Tibial nerve (tissue), 4 donors: Measurements from ENCODE around the gene SNED1. TPM values are rescaled to one million over a fixed set of nuclear protein-coding genes. Genes with fewer than 3 reads are reported as not detected.

ENCODE experiments used
- DNase-seq, 2 donors: peaks; one replicate each; pipeline ENCODE4 v3.0.0-alpha.2; 2019; ENCODE audit warnings: low spot score in 2 of 2
- H3K27ac ChIP-seq, 4 donors: fragments of 200-600 bp; sonication (generic) in 3 of 4; one replicate each; pipeline ENCODE4 v1.5.1; 2017 to 2019; ENCODE audit warnings: mild to moderate bottlenecking in 1 of 4
- H3K27me3 ChIP-seq, 2 donors: fragments of 200-600 bp; sonication (generic) in 1 of 2; one replicate each; pipeline versions ENCODE4 v1.5.1 to v1.6.0; 2017 to 2019
- H3K36me3 ChIP-seq, 3 donors: fragments of 200-600 bp; sonication (generic); one replicate each; pipeline ENCODE4 v1.5.1; 2018 to 2019
- H3K4me1 ChIP-seq, 4 donors: fragments of 200-600 bp; sonication (generic) in 3 of 4; one replicate each; pipeline ENCODE4 v1.5.1; 2017 to 2019
- H3K4me3 ChIP-seq, 4 donors: fragments of 200-600 bp; sonication (generic) in 3 of 4; one replicate each; pipeline ENCODE4 v1.5.1; 2017 to 2019; ENCODE audit warnings: mild to moderate bottlenecking in 1 of 4, moderate library complexity in 1 of 4
- H3K9me3 ChIP-seq, 4 donors: fragments of 200-600 bp; sonication (generic) in 3 of 4; one replicate each; pipeline ENCODE4 v1.5.1; 2017 to 2019
- EP300 ChIP-seq, 2 donors: sonication (generic); formaldehyde crosslinking; IDR thresholded peaks; one replicate each; pipeline ENCODE4 v1.6.1; 2017; ENCODE audit warnings: antibody characterized with exemption in 2 of 2, mild to moderate bottlenecking in 1 of 2
- POLR2A ChIP-seq, 2 donors: fragments of 450-650 bp; IDR thresholded peaks; one replicate each; pipeline ENCODE4 v1.6.1; 2017; ENCODE audit warnings: antibody characterized with exemption in 2 of 2, mild to moderate bottlenecking in 2 of 2, moderate library complexity in 2 of 2
- WGBS, 2 donors: methylation state at CpG; one replicate each; pipeline ENCODE4 v1.1.5; 2018; 5-methylcytosine and 5-hydroxymethylcytosine counted together
- total RNA-seq, 4 donors: library from RNA; depleted of rRNA; stranded (reverse); fragments of >200 nt; gene quantifications; one replicate each; pipeline ENCODE4 v1.1.0, GENCODE V29; 2016
- TF ChIP-seq, protein P1 (sequence below), 5 experiments: fragments of 200-600 bp in 3 of 5; fragments of 450-650 bp in 2 of 5; sonication (generic) in 3 of 5; IDR thresholded peaks; one replicate each; pipeline ENCODE4 v1.5.1; 2016 to 2019; ENCODE audit warnings: antibody characterized with exemption in 5 of 5, mild to moderate bottlenecking in 3 of 5, moderate library complexity in 2 of 5

The SNED1 gene
- total RNA-seq, 4 donors from 2014 or later: 116 to 226 (median 141) TPM

DNA sequence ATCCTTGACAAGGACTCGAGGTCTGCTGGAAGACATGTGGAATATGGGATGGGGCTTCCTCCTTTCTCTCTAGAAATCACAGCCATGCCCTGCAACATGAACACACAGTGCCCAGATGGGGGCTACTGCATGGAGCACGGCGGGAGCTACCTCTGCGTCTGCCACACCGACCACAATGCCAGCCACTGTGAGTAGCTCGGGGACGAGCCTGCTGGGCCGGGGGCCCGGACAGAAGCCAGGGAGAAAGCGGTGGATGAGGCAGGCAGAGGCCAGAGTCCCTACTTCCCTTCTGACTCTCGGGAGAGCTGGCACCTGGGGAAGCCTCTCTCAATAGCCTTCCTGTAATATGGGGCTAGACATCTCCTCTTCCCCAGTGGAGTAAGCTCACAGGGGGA, 50.5 kb downstream of the SNED1 start:
- no peak overlapping the region for H3K4me3 ChIP-seq
- no peak for TF ChIP-seq EP300 (IDR thresholded peaks at IDR 0.05)
- TF ChIP-seq, protein P1, sequence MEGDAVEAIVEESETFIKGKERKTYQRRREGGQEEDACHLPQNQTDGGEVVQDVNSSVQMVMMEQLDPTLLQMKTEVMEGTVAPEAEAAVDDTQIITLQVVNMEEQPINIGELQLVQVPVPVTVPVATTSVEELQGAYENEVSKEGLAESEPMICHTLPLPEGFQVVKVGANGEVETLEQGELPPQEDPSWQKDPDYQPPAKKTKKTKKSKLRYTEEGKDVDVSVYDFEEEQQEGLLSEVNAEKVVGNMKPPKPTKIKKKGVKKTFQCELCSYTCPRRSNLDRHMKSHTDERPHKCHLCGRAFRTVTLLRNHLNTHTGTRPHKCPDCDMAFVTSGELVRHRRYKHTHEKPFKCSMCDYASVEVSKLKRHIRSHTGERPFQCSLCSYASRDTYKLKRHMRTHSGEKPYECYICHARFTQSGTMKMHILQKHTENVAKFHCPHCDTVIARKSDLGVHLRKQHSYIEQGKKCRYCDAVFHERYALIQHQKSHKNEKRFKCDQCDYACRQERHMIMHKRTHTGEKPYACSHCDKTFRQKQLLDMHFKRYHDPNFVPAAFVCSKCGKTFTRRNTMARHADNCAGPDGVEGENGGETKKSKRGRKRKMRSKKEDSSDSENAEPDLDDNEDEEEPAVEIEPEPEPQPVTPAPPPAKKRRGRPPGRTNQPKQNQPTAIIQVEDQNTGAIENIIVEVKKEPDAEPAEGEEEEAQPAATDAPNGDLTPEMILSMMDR (IDR thresholded peaks at IDR 0.05): no peak
- no peak for TF ChIP-seq POLR2A (IDR thresholded peaks at IDR 0.05)
- peaks cover 0 to 20% (median 0%) of the 10 kb centered on the region in 4 donors for H3K9me3 ChIP-seq
- DNase-seq: no peak
- H3K4me1 ChIP-seq: no peaks in the 10 kb centered on the region
- H3K27ac ChIP-seq: no peak overlapping the region
- H3K27me3 ChIP-seq: no peaks in the 10 kb centered on the region
- WGBS, 2 donors: 85 to 92% methylated on average over 11 of the region's 11 CpGs
- H3K36me3 ChIP-seq: peaks cover 0 to 82% (median 0%) of the 10 kb centered on the region in 3 donors

DNA sequence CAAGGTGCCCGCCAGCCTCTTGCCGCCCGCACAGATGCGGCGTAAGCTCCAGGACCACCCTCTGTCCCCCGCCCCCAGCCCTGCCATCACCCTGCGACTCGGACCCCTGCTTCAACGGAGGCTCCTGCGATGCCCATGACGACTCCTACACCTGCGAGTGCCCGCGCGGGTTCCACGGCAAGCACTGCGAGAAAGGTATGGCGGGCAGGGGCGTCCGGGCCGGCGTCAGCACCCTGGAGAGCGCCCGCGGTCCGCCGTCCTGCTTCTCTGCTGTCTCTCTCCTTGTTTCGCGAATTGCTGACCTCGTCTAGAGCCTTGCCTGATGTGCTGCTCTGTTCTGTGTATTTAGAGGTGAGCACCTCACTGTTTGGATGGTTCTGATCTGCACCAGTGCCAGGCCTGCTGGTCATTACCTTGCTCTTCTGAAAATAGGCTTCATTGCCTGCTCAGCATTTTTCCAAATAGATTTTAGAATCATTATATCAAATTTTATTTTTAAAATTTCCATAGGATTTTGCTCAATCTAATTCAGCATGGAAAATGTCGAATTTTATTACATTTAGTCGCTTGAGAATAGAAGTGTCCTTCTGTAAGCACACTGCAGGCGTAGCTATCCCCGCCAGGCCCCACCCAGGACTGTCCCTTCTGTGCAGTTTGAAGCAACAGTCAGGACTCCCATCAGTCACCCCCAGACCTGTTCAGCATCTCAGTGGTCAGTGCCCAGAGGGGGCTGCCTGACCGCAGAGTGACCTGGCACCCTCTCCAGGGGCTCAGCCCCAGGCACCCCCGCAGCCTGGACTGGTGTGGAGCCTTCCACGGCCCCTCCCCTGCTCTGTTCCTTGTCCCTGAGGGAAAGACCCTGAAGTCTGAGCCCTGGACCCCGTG, 51.6 kb downstream of the SNED1 start:
- TF ChIP-seq EP300 (IDR thresholded peaks at IDR 0.05) (no peak), POLR2A (IDR thresholded peaks at IDR 0.05) (no peak)
- TF ChIP-seq, protein P1 (IDR thresholded peaks at IDR 0.05): no peak
- H3K36me3 ChIP-seq: peaks cover 0 to 81% (median 0%) of the 10 kb centered on the region in 3 donors
- H3K27ac ChIP-seq: no peak overlapping the region
- H3K9me3 ChIP-seq: peaks cover 0 to 10% (median 0%) of the 10 kb centered on the region in 4 donors
- 62 to 63% methylated on average over 37 to 38 of the region's 38 CpGs for WGBS, 2 donors
- no peaks in the 10 kb centered on the region for H3K4me1 ChIP-seq
- DNase-seq: peak in 1 of 2 donors; percentile 9
- H3K27me3 ChIP-seq: no peaks in the 10 kb centered on the region
- no peak overlapping the region for H3K4me3 ChIP-seq

DNA sequence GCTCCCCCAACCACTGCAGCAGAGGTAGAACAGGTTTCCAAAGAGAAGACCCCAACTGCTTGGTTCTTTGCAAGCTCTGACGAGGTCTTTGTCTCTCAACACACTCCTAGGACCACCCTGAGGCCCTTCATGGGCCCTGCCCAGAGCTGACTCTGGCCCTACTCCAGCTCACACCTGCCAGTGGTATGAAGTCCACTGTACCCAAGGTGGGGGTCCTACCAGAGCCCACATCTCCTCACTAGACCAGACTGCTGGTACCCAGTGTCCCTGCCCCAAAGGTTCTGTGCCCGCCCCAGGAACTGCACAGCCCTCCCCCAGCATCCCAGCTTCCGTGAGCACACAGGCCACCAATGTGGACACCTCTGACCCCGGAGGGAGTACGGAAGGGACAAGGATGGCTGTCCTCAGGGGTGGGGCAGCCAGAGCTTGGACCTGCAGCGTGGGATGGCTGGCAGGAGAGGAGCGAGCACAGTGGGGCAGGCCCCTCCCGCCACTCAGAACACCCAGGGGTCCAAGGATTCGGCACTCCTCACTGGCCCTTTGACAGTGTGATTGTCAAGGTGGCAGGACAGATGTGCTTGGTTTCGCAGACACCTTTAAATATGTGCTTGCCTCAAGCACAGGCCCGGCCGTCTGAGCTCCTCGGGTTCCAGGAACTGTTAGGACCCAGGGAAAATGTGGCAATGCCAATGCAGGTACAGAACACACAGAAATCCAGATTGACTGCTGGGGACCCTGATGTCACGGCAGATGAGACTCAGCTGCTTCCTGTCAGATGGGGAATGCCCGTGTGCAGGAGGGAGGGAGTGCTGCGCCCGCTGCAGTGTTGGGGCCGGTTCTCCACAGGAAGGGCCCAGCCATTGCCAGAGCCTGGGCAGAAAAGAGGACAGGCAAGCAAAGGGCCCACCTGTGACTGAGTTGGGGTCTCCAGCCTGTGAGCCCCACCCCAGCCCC, 52.5 kb downstream of the SNED1 start:
- 77 to 85% methylated on average over 17 to 18 of the region's 18 CpGs for WGBS, 2 donors
- TF ChIP-seq POLR2A (IDR thresholded peaks at IDR 0.05) (no peak), EP300 (IDR thresholded peaks at IDR 0.05) (no peak)
- TF ChIP-seq, protein P1 (IDR thresholded peaks at IDR 0.05): no peak
- DNase-seq: no peak
- Histone ChIP-seq H3K4me1 (no peaks in the 10 kb centered on the region), H3K9me3 (peaks cover 0 to under 1% (median 0%) of the 10 kb centered on the region in 4 donors), H3K4me3 (no peak overlapping the region), H3K36me3 (peaks cover 0 to 78% (median 0%) of the 10 kb centered on the region in 3 donors), H3K27me3 (no peaks in the 10 kb centered on the region), H3K27ac (no peak overlapping the region)

DNA sequence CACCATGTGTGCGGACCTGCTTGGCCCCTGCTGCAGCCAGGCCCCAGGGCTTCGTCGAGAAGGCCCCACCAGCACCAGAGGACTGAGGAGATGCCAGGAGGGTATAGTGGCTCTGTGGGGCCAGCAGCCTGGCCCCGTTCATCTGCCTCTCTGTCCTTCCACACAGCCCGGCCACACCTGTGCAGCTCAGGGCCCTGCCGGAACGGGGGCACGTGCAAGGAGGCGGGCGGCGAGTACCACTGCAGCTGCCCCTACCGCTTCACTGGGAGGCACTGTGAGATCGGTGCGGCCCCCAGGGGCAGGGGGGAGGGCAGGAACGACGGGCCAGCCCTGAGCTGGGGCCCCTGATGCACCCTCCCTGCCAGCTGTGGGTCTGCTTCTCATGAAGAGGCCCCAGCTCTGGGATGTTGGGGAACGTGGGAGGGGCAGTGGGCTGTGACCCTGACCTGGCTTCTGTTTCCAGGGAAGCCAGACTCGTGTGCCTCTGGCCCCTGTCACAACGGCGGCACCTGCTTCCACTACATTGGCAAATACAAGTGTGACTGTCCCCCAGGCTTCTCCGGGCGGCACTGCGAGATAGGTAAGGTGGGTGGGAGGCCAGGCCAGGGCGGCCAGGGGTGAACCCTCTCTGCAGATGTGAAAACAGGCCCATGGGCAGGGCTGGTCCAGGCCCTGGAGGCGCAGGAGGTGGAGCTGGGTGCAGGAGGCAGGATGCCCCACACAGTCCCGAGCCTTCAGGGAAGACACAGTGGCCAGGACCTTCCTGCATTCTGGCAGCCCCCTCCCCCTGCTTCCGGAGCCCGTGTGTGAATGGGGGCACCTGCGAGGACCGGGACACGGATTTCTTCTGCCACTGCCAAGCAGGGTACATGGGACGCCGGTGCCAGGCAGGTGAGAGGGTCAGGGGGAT, 53.4 kb downstream of the SNED1 start:
- H3K36me3 ChIP-seq: peaks cover 0 to 76% (median 0%) of the 10 kb centered on the region in 3 donors
- no peaks in the 10 kb centered on the region for H3K9me3 ChIP-seq
- no peak overlapping the region for H3K27ac ChIP-seq
- H3K4me1 ChIP-seq: no peaks in the 10 kb centered on the region
- 79 to 90% methylated on average over 23 to 24 of the region's 33 CpGs for WGBS, 2 donors
- no peaks in the 10 kb centered on the region for H3K27me3 ChIP-seq
- no peak overlapping the region for H3K4me3 ChIP-seq
- no peak for TF ChIP-seq EP300 (IDR thresholded peaks at IDR 0.05)
- DNase-seq: no peak
